HCT116 (cell line): ENCODE results near the gene NUDT8. TPM values are rescaled to one million over a fixed set of nuclear protein-coding genes. Genes with fewer than 3 reads are reported as not detected.

Source experiments
- ATAC-seq: fragments of 200-7000 bp; cut with Tn5 transposase; 2 replicates; pipeline ENCODE4 v1.9.1; 2020; ENCODE audit warnings: mild to moderate bottlenecking, moderate library complexity
- BruUV-seq: library from RNA; stranded (reverse); fragments of 400-500 nt; replicated peaks from 2 replicates; lab custom pipeline; 2021; lab: Mats Ljungman, UMichigan
- CTCF ChIA-PET: fragments of 300-600 bp; sonication (Branson Sonifier 250); formaldehyde crosslinking; loops from one replicate; lab custom pipeline; 2021; ENCODE audit warnings: antibody characterized with exemption; lab: Charles Lee
- POLR2A ChIA-PET: fragments of 300-600, 350-600 bp; sonication (Branson Sonifier 250); formaldehyde crosslinking; loops from one replicate; lab custom pipeline; 2021; ENCODE audit warnings: antibody characterized with exemption; lab: Charles Lee
- RAD21 ChIA-PET, 2 experiments: fragments of 300-600 bp; sonication (Branson Sonifier 250); formaldehyde crosslinking; loops; one replicate each; lab custom pipeline; 2023; ENCODE audit warnings: low total read pairs in 2 of 2; ENCODE audit not compliant: uncharacterized antibody in 2 of 2, unreplicated experiment in 2 of 2, low non-redundant PET in 1 of 2; lab: Charles Lee
- DNase-seq: peaks from one replicate; pipeline ENCODE4 v3.0.0-alpha.2; 2010; ENCODE audit warnings: low read depth, low spot score
- H2AFZ ChIP-seq: fragments of 200-600 bp; shearing (Covaris generic), sonication (generic); 2 replicates; pipeline ENCODE4 v1.6.1; 2017; ENCODE audit warnings: low read depth, mixed run types, mixed read lengths, antibody characterized with exemption, low read length; ENCODE audit not compliant: poor library complexity, severe bottlenecking
- H3K27ac ChIP-seq: 2 replicates; pipeline ENCODE4 v1.5.1; 2012; ENCODE audit warnings: low read depth, low read length
- H3K27me3 ChIP-seq: fragments of 200-600 bp; sonication (generic); 2 replicates; pipeline ENCODE4 v1.6.1; 2016; ENCODE audit warnings: mixed run types, low read length, mixed read lengths; ENCODE audit not compliant: insufficient read depth
- H3K36me3 ChIP-seq, 2 experiments: fragments of 200-500 bp in 1 of 2; fragments of 200-600 bp in 1 of 2; sonication (Bioruptor generic) in 1 of 2; sonication (generic) in 1 of 2; 2 replicates each; pipeline versions ENCODE4 v1.5.1 to v1.6.1; 2014 to 2016; ENCODE audit warnings: low read length in 2 of 2, inconsistent platforms in 1 of 2, mixed read lengths in 1 of 2, mixed run types in 1 of 2; ENCODE audit not compliant: insufficient read depth in 2 of 2, control insufficient read depth in 1 of 2
- H3K4me1 ChIP-seq, 2 experiments: fragments of 200-600 bp in 1 of 2; sonication (generic) in 1 of 2; 2 replicates each; pipeline versions ENCODE4 v1.5.1 to v1.6.1; 2012 to 2017; ENCODE audit warnings: low read length in 2 of 2, inconsistent platforms in 1 of 2, mild to moderate bottlenecking in 1 of 2, mixed read lengths in 1 of 2, mixed run types in 1 of 2, moderate library complexity in 1 of 2; ENCODE audit not compliant: insufficient read depth in 2 of 2, control insufficient read depth in 1 of 2
- H3K4me2 ChIP-seq: fragments of 200-600 bp; sonication (generic); 2 replicates; pipeline ENCODE4 v1.6.1; 2017; ENCODE audit warnings: mixed run types, low read length, mixed read lengths
- H3K4me3 ChIP-seq, 2 experiments: fragments of 200-600 bp in 1 of 2; sonication (generic) in 1 of 2; replicated peaks in 1 of 2; 2 replicates each; pipeline ENCODE4 v1.5.1; 2011 to 2016; ENCODE audit warnings: low read length in 2 of 2, control low read depth in 1 of 2, low read depth in 1 of 2, mild to moderate bottlenecking in 1 of 2, mixed read lengths in 1 of 2, mixed run types in 1 of 2
- H3K79me2 ChIP-seq: fragments of 200-600 bp; sonication (generic); 2 replicates; pipeline ENCODE4 v1.6.1; 2017; ENCODE audit warnings: mild to moderate bottlenecking, mixed run types, low read length, moderate library complexity, mixed read lengths; ENCODE audit not compliant: insufficient read depth
- H3K9ac ChIP-seq: fragments of 200-600 bp; sonication (generic); 2 replicates; pipeline ENCODE4 v1.6.1; 2016; ENCODE audit warnings: low read length, mixed read lengths
- H3K9me2 ChIP-seq: fragments of 200-600 bp; sonication (generic), shearing (Covaris generic); 2 replicates; pipeline ENCODE4 v1.6.1; 2017; ENCODE audit warnings: mixed run types, mild to moderate bottlenecking, moderate library complexity; ENCODE audit not compliant: insufficient read depth
- H3K9me3 ChIP-seq, 2 experiments: fragments of 200-500 bp in 1 of 2; fragments of 200-600 bp in 1 of 2; sonication (Bioruptor generic) in 1 of 2; sonication (generic) in 1 of 2; 2 replicates each; pipeline ENCODE4 v1.6.1; 2014 to 2017; ENCODE audit warnings: low read length in 2 of 2, mixed read lengths in 2 of 2, inconsistent platforms in 1 of 2, low read depth in 1 of 2, mild to moderate bottlenecking in 1 of 2, mixed run types in 1 of 2, moderate library complexity in 1 of 2; ENCODE audit not compliant: control insufficient read depth in 1 of 2, insufficient read depth in 1 of 2
- H4K20me1 ChIP-seq: fragments of 200-600 bp; sonication (generic), shearing (Covaris generic); 2 replicates; pipeline ENCODE4 v1.6.1; 2017; ENCODE audit warnings: mixed run types, mild to moderate bottlenecking, moderate library complexity; ENCODE audit not compliant: insufficient read depth
- CEBPB ChIP-seq: IDR thresholded peaks from 2 replicates; pipeline ENCODE4 v1.6.1; 2012; ENCODE audit warnings: low read depth
- CTCF ChIP-seq, 3 experiments: fragments of 200-600 bp in 1 of 3; sonication (generic) in 1 of 3; IDR thresholded peaks in 2 of 3; conservative IDR thresholded peaks in 1 of 3; 2 replicates each; pipeline ENCODE4 v1.5.1; 2012 to 2017; ENCODE audit warnings: low read depth in 2 of 3, low read length in 2 of 3, antibody characterized with exemption in 1 of 3, borderline replicate concordance in 1 of 3, control low read depth in 1 of 3, mild to moderate bottlenecking in 1 of 3, mixed read lengths in 1 of 3, mixed run types in 1 of 3, moderate library complexity in 1 of 3; ENCODE audit not compliant: insufficient read depth in 1 of 3
- EGR1 ChIP-seq: IDR thresholded peaks from 2 replicates; pipeline ENCODE4 v1.6.1; 2012; ENCODE audit warnings: low read depth
- ELF1 ChIP-seq: IDR thresholded peaks from 2 replicates; pipeline ENCODE4 v1.6.1; 2012; ENCODE audit warnings: low read depth, borderline replicate concordance
- EZH2phosphoT487 ChIP-seq: fragments of 200-600 bp; IDR thresholded peaks from 2 replicates; pipeline ENCODE4 v1.6.1; 2018; ENCODE audit warnings: antibody characterized with exemption, borderline replicate concordance
- FOSL1 ChIP-seq: IDR thresholded peaks from 2 replicates; pipeline ENCODE4 v1.6.1; 2012; ENCODE audit warnings: low read depth
- JUND ChIP-seq: IDR thresholded peaks from 2 replicates; pipeline ENCODE4 v1.6.1; 2012
- POLR2A ChIP-seq: IDR thresholded peaks from 2 replicates; pipeline ENCODE4 v1.7.0; 2011; ENCODE audit warnings: borderline replicate concordance; ENCODE audit not compliant: insufficient read depth, insufficient read length; ENCODE audit errors: extremely low read depth
- POLR2AphosphoS5 ChIP-seq: IDR thresholded peaks from 2 replicates; pipeline ENCODE4 v1.6.1; 2011; ENCODE audit warnings: mild to moderate bottlenecking, low read depth, low read length, moderate library complexity
- REST ChIP-seq: IDR thresholded peaks from 2 replicates; pipeline ENCODE4 v1.6.1; 2012; ENCODE audit warnings: low read depth
- SIN3A ChIP-seq: IDR thresholded peaks from 2 replicates; pipeline ENCODE4 v1.6.1; 2012; ENCODE audit warnings: low read depth
- SRF ChIP-seq: IDR thresholded peaks from 2 replicates; pipeline ENCODE4 v1.6.1; 2012; ENCODE audit warnings: low read depth
- YY1 ChIP-seq: IDR thresholded peaks from 2 replicates; pipeline ENCODE4 v1.6.1; 2011; ENCODE audit warnings: low read length, low read depth, moderate library complexity, mild to moderate bottlenecking; ENCODE audit not compliant: insufficient replicate concordance; ENCODE audit errors: extremely low read depth
- ZBTB33 ChIP-seq: IDR thresholded peaks from 2 replicates; pipeline ENCODE4 v1.6.1; 2011; ENCODE audit warnings: mild to moderate bottlenecking, low read length, moderate library complexity; ENCODE audit not compliant: insufficient replicate concordance; ENCODE audit errors: extremely low read depth
- ZFX ChIP-seq: fragments of 450-650 bp; IDR thresholded peaks from 2 replicates; pipeline ENCODE4 v1.6.1; 2017
- intact Hi-C: fragments of 100-400 bp; cut with micrococcal nuclease; formaldehyde crosslinking; loops from 2 replicates; pipeline ENCODE4 v1.10.0; 2022
- total RNA-seq: library from RNA; stranded (reverse); gene quantifications from one replicate; pipeline ENCODE4 v1.2.1, GENCODE V29; 2021; ENCODE audit not compliant: unreplicated experiment

Gene NUDT8
- total RNA-seq, 1 experiment from 2014 or later = 18.7 TPM

- TF ChIP-seq EGR1 = no peak
These were observed 889 bp downstream of the NUDT8 start (continued) for GRCh38 chr11:67628710-67629385.

GRCh38 chr11:67627812-67628624 lies 1.7 kb downstream of the NUDT8 start:
- Histone ChIP-seq H3K9me2 (no peaks in the 10 kb centered on the region), H4K20me1 (no peaks in the 10 kb centered on the region), H3K79me2 (no peaks in the 10 kb centered on the region), H3K9ac (no peak overlapping the region), H3K36me3 (no peaks in the 10 kb centered on the region), H2AFZ (no peak overlapping the region), H3K27ac (no peak overlapping the region), H3K27me3 (no peaks in the 10 kb centered on the region), H3K9me3 (no peaks in the 10 kb centered on the region), H3K4me3 (no peak overlapping the region), H3K4me1 (peaks cover 5 to 25% of the 10 kb centered on the region in 2 experiments; a peak in 3 of 4 replicates), H3K4me2 (peak overlapping the region; percentile 92; the same call in 1 of the 2 replicates)
- DNase-seq (no peak), ATAC-seq (no peak)
- POLR2A ChIA-PET = no interaction called here
- RAD21 ChIA-PET = interaction anchor here in 1 of 2 experiments (0.8 kb wide), 1 partner anchor 63 kb away, joined by 4 read pairs; no protein-coding TSS in a partner anchor
- intact Hi-C loops = no loop called here
- CTCF ChIA-PET = interaction anchor here (0.7 to 2.9 kb wide), 9 partner anchors 9 to 163 kb away, joined by 3 to 34 read pairs (median 7); partner anchors contain the start of gene GSTP1
- BruUV-seq = no TSS peak
- no peak for TF ChIP-seq CTCF (IDR thresholded peaks at IDR 0.05 in 2 of 3, conservative IDR thresholded peaks at IDR 0.05 in 1 of 3; ENCODE audit: borderline replicate concordance in 1 of 3, insufficient read depth in 1 of 3, low read depth in 2 of 3, low read length in 2 of 3)
- no peak for TF ChIP-seq ELF1
- no peak for TF ChIP-seq CEBPB
- no peak for TF ChIP-seq FOSL1
- TF ChIP-seq YY1 = no peak
- no peak for TF ChIP-seq EGR1
- TF ChIP-seq REST = no peak
- no peak for TF ChIP-seq JUND
- TF ChIP-seq SIN3A = no peak
- TF ChIP-seq ZBTB33 = no peak
- no peak for TF ChIP-seq EZH2phosphoT487
- no peak for TF ChIP-seq POLR2AphosphoS5
- no peak for TF ChIP-seq POLR2A
- TF ChIP-seq ZFX = no peak
- TF ChIP-seq SRF = no peak
